Measurements from ENCODE around the gene TEX11.

GRCh38 chrX:70621743-70622142 lies 286.8 kb downstream of the TEX11 start:
- TF ChIP-seq CTCF (IDR thresholded peaks at IDR 0.05), result no peak
- no peak for TF ChIP-seq POLR2A (IDR thresholded peaks at IDR 0.05)

Measured in heart left ventricle (tissue), 13 donors.